ENCODE measurements around the gene FN3KRP. TPM values are rescaled to one million over a fixed set of nuclear protein-coding genes. Genes with fewer than 3 reads are reported as not detected.

Gene FN3KRP
- total and polyA plus RNA-seq, 8 donors = 1.2 to 50.7 (median 20.8) TPM

DNA sequence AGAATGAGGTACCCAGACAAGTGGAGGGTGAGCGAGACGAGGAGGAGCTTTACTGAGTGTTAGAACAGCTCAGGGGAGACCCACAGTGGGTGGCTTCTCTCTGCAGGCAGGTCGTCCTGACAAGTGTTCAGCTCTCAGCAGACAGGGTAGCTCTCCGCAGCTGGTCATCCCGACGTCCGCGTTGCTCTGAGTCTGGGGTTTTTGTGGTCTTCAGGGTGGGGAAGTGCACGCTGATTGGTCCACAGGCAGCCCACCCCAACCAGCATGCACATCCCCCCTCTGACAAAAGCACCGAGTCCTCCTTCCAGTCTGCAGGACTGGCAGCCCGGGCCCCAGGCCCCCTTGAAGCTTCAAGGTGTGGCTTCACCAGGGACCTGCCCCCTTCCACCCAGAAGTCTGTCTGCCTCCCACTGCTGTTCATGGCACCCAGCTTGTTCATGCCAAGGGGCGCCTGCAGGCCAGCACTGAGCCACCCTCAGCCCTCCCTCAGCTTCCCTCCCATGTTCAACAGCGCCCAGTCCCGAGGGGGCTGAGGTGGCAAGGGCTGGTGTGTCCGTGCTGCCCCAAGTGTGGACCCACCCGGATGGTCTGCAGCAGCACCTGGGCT is 48.4 kb upstream of the FN3KRP start:
- TF ChIP-seq EP300 (IDR thresholded peaks at IDR 0.05) (no peak), POLR2AphosphoS5 (IDR thresholded peaks at IDR 0.05) (no peak), POLR2A (IDR thresholded peaks at IDR 0.05) (no peak)
- TF ChIP-seq, protein P1, sequence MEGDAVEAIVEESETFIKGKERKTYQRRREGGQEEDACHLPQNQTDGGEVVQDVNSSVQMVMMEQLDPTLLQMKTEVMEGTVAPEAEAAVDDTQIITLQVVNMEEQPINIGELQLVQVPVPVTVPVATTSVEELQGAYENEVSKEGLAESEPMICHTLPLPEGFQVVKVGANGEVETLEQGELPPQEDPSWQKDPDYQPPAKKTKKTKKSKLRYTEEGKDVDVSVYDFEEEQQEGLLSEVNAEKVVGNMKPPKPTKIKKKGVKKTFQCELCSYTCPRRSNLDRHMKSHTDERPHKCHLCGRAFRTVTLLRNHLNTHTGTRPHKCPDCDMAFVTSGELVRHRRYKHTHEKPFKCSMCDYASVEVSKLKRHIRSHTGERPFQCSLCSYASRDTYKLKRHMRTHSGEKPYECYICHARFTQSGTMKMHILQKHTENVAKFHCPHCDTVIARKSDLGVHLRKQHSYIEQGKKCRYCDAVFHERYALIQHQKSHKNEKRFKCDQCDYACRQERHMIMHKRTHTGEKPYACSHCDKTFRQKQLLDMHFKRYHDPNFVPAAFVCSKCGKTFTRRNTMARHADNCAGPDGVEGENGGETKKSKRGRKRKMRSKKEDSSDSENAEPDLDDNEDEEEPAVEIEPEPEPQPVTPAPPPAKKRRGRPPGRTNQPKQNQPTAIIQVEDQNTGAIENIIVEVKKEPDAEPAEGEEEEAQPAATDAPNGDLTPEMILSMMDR (IDR thresholded peaks at IDR 0.05) = no peak
- peaks cover 3 to 31% (median 23%) of the 10 kb centered on the region in 4 donors for H3K36me3 ChIP-seq
- no peaks in the 10 kb centered on the region for H3K9me3 ChIP-seq
- peaks cover 0 to 27% (median 18%) of the 10 kb centered on the region in 4 donors for H3K4me1 ChIP-seq
- no peaks in the 10 kb centered on the region for H3K27me3 ChIP-seq
- no peak overlapping the region for H3K4me3 ChIP-seq
- intact Hi-C loops (cut with DNase I; ENCODE audit: low total_unique reads) = loop anchor here (10.0 kb wide), 1 partner anchor 87 kb away; the partner anchor contains the start of gene TBCD
- no peak for DNase-seq
- 65 to 80% (median 72%) methylated on average over 16 of the region's 16 CpGs for WGBS, 5 donors
- H3K27ac ChIP-seq = peak overlapping the region in 1 of 5 donors; percentile 81

GRCh38 chr17:82668631-82669099 is 47.8 kb upstream of the FN3KRP start:
- Histone ChIP-seq H3K4me1 (peaks cover 0 to 27% (median 18%) of the 10 kb centered on the region in 4 donors), H3K27ac (peak overlapping the region; percentile 5 to 81 (median 43)), H3K27me3 (no peaks in the 10 kb centered on the region), H3K36me3 (peaks cover 3 to 25% (median 19%) of the 10 kb centered on the region in 4 donors), H3K4me3 (peak overlapping the region in 1 of 4 donors; percentile 0), H3K9me3 (no peaks in the 10 kb centered on the region)
- intact Hi-C loops (cut with DNase I; ENCODE audit: low total_unique reads) = loop anchor here (10.0 kb wide), 1 partner anchor 86 kb away; the partner anchor contains the start of gene TBCD
- 20 to 42% (median 33%) methylated on average over 17 to 20 of the region's 20 CpGs for WGBS, 5 donors
- peak; percentile 83 to 88 for DNase-seq
- TF ChIP-seq POLR2AphosphoS5 (IDR thresholded peaks at IDR 0.05) (peak in 1 of 3 donors; percentile 10), EP300 (IDR thresholded peaks at IDR 0.05) (no peak), POLR2A (IDR thresholded peaks at IDR 0.05) (no peak)
- TF ChIP-seq, protein P1 (IDR thresholded peaks at IDR 0.05) = peak in 5 of 7 experiments; percentile 46 to 75 (median 70)

DNA sequence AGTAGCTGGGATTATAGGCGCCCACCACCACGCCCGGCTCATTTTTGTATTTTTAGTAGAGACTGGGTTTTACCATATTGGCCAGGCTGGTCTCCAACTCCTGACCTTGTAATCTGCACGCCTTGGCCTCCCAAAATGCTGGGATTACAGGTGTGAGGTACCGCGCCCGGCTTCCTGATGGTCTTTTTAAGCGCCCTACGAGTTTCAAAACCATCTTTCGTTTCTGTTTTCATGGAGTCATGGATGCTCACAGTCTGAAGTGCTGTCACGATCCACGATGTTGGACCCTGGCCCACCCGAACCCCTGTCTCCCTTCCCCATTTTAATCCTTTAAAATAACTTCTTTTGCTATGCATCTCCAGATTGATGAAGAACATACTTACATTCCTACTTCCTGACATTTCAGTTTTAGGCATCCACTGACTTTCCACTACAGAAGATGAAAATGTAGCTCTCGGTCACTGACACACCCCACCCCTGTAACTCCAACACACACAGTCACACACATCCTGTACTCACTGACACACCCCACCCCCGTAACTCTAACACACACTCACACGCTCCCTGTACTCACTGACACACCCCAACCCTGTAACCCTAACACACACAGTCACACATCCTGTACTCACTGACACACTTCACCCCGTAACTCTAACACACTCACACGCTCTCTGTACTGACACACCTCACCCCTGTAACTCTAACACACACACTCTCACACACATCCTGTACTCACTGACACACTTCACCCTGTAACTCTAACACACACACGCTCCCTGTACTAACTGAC is 45.6 kb upstream of the FN3KRP start:
- no peaks in the 10 kb centered on the region for H3K9me3 ChIP-seq
- intact Hi-C loops (cut with DNase I; ENCODE audit: low total_unique reads) = no loop called here
- no peak overlapping the region for H3K4me3 ChIP-seq
- H3K27ac ChIP-seq = peak overlapping the region; percentile 2 to 81 (median 43)
- H3K27me3 ChIP-seq = no peaks in the 10 kb centered on the region
- peak in 1 of 2 donors; percentile 53 for DNase-seq
- peaks cover 0 to 16% (median 10%) of the 10 kb centered on the region in 4 donors for H3K36me3 ChIP-seq
- WGBS, 5 donors = 86 to 89% (median 87%) methylated on average over 19 of the region's 19 CpGs
- peaks cover 0 to 33% (median 18%) of the 10 kb centered on the region in 4 donors for H3K4me1 ChIP-seq
- TF ChIP-seq POLR2A (IDR thresholded peaks at IDR 0.05) = no peak
- TF ChIP-seq EP300 (IDR thresholded peaks at IDR 0.05) = no peak
- no peak for TF ChIP-seq POLR2AphosphoS5 (IDR thresholded peaks at IDR 0.05)
- TF ChIP-seq, protein P1 (IDR thresholded peaks at IDR 0.05) = no peak

Measured in stomach (tissue), 9 donors.